PC-9 (cell line): ENCODE measurements around the gene SPRY2. TPM values are rescaled to one million over a fixed set of nuclear protein-coding genes. Genes with fewer than 3 reads are reported as not detected.

Experiments
- BruUV-seq: library from RNA; stranded (reverse); fragments of 400-500 nt; replicated peaks from 2 replicates; lab custom pipeline; 2021; lab: Mats Ljungman, UMichigan
- CTCF ChIA-PET: fragments of 300-600 bp; sonication (Branson Sonifier 250); formaldehyde crosslinking; loops from one replicate; lab custom pipeline; 2022; ENCODE audit warnings: antibody characterized with exemption; lab: Charles Lee
- POLR2A ChIA-PET: fragments of 300-600 bp; sonication (Branson Sonifier 250); formaldehyde crosslinking; loops from one replicate; lab custom pipeline; 2022; ENCODE audit warnings: antibody characterized with exemption; ENCODE audit not compliant: unreplicated experiment; lab: Charles Lee
- DNase-seq, 2 experiments: peaks; one replicate each; pipeline versions ENCODE4 v3.0.0 to v3.0.0-alpha.2; 2015 to 2022; ENCODE audit warnings: mixed read lengths in 1 of 2
- H2AFZ ChIP-seq: fragments of 200-600 bp; sonication (generic); 2 replicates; pipeline ENCODE4 v1.8.1; 2017; ENCODE audit warnings: antibody characterized with exemption
- H3F3A ChIP-seq: fragments of 200-600 bp; sonication (generic); 2 replicates; pipeline ENCODE4 v1.8.1; 2017; ENCODE audit warnings: antibody characterized with exemption, mild to moderate bottlenecking, low read depth; ENCODE audit not compliant: insufficient read depth
- H3K27ac ChIP-seq: fragments of 200-600 bp; sonication (generic); 2 replicates; pipeline ENCODE4 v1.6.1; 2016; ENCODE audit warnings: mixed run types
- H3K27me3 ChIP-seq: fragments of 200-600 bp; sonication (generic); 2 replicates; pipeline ENCODE4 v1.6.1; 2016; ENCODE audit warnings: low read depth, mixed run types; ENCODE audit not compliant: insufficient read depth
- H3K36me3 ChIP-seq: fragments of 200-600 bp; sonication (generic); 2 replicates; pipeline ENCODE4 v1.6.1; 2016; ENCODE audit warnings: low read depth, mixed run types
- H3K4me1 ChIP-seq: fragments of 200-600 bp; sonication (generic); replicated peaks from 2 replicates; pipeline ENCODE4 v1.6.1; 2016; ENCODE audit warnings: mixed run types; ENCODE audit not compliant: insufficient read depth
- H3K4me2 ChIP-seq: fragments of 200-600 bp; sonication (generic); 2 replicates; pipeline ENCODE4 v1.6.1; 2017; ENCODE audit warnings: mixed run types
- H3K4me3 ChIP-seq: fragments of 200-600 bp; sonication (generic); 2 replicates; pipeline ENCODE4 v1.6.1; 2016; ENCODE audit warnings: mixed run types
- H3K79me2 ChIP-seq: fragments of 200-600 bp; sonication (generic); 2 replicates; pipeline ENCODE4 v1.6.1; 2017; ENCODE audit warnings: low read depth, mixed run types
- H3K9me2 ChIP-seq: fragments of 200-600 bp; sonication (generic); 2 replicates; pipeline ENCODE4 v1.8.1; 2017; ENCODE audit warnings: mild to moderate bottlenecking; ENCODE audit not compliant: insufficient read depth
- H3K9me3 ChIP-seq: fragments of 200-600 bp; sonication (generic); 2 replicates; pipeline ENCODE4 v1.8.1; 2016; ENCODE audit warnings: low read depth; ENCODE audit not compliant: insufficient read depth
- H4K20me1 ChIP-seq: fragments of 200-600 bp; sonication (generic); 2 replicates; pipeline ENCODE4 v1.8.1; 2017; ENCODE audit not compliant: insufficient read depth
- EZH2 ChIP-seq: fragments of 200-600 bp; sonication (generic); IDR thresholded peaks from 2 replicates; pipeline ENCODE4 v1.8.0; 2017; ENCODE audit warnings: antibody characterized with exemption, low read depth
- intact Hi-C: fragments of 100-400 bp; cut with micrococcal nuclease; formaldehyde crosslinking; loops from one replicate; pipeline ENCODE4 v1.10.0; 2022; ENCODE audit not compliant: unreplicated experiment
- total RNA-seq: library from RNA; stranded (reverse); gene quantifications from 2 replicates; pipeline ENCODE4 v1.2.3, GENCODE V29; 2021
- TF ChIP-seq, protein P1 (sequence below): fragments of 200-600 bp; sonication (generic); conservative IDR thresholded peaks from 2 replicates; pipeline ENCODE4 v1.6.1; 2017; ENCODE audit warnings: mixed run types, antibody characterized with exemption, mild to moderate bottlenecking, moderate library complexity

SPRY2 gene
- total RNA-seq, 1 experiment from 2014 or later, result 13.4 TPM

DNA sequence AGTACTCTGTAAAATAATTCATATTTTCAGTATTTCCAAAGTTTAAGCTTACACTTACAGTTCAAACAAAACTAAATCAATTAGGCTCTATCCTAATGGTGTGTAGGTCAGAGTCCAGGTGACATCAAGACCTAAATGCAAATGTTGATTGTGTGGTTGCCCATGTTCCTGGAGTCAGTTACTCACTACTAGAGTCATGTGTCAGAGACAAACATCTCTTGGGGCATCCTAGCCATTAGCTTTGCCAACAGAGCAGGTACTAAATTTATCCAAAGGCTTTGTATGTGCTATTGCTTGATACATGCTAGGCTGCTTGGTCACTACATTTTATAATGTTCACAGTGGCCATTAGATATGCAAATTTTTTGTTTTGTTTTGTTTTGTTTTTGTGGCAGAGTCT is 11.7 kb downstream of the SPRY2 start:
- no peak overlapping the region for H3K27ac ChIP-seq
- no peaks in the 10 kb centered on the region for H3K36me3 ChIP-seq
- TF ChIP-seq EZH2, result no peak
- TF ChIP-seq, protein P1, sequence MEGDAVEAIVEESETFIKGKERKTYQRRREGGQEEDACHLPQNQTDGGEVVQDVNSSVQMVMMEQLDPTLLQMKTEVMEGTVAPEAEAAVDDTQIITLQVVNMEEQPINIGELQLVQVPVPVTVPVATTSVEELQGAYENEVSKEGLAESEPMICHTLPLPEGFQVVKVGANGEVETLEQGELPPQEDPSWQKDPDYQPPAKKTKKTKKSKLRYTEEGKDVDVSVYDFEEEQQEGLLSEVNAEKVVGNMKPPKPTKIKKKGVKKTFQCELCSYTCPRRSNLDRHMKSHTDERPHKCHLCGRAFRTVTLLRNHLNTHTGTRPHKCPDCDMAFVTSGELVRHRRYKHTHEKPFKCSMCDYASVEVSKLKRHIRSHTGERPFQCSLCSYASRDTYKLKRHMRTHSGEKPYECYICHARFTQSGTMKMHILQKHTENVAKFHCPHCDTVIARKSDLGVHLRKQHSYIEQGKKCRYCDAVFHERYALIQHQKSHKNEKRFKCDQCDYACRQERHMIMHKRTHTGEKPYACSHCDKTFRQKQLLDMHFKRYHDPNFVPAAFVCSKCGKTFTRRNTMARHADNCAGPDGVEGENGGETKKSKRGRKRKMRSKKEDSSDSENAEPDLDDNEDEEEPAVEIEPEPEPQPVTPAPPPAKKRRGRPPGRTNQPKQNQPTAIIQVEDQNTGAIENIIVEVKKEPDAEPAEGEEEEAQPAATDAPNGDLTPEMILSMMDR, result no peak
- BruUV-seq, result no TSS peak
- POLR2A ChIA-PET, result interaction anchor here (0.6 kb wide), 1 partner anchor 53 kb away, joined by 7 read pairs; no protein-coding TSS in a partner anchor
- intact Hi-C loops, result no loop called here
- H3K27me3 ChIP-seq, result no peaks in the 10 kb centered on the region
- no peaks in the 10 kb centered on the region for H3K79me2 ChIP-seq
- no peak overlapping the region for H3K4me2 ChIP-seq
- no peaks in the 10 kb centered on the region for H4K20me1 ChIP-seq
- H3K9me2 ChIP-seq, result no peaks in the 10 kb centered on the region
- H3F3A ChIP-seq, result no peaks in the 10 kb centered on the region; the same call in 1 of the 2 replicates
- H2AFZ ChIP-seq, result no peak overlapping the region
- no peak overlapping the region for H3K4me3 ChIP-seq
- no peaks in the 10 kb centered on the region for H3K9me3 ChIP-seq
- DNase-seq, result no peak
- CTCF ChIA-PET, result no interaction called here
- no peaks in the 10 kb centered on the region for H3K4me1 ChIP-seq

DNA sequence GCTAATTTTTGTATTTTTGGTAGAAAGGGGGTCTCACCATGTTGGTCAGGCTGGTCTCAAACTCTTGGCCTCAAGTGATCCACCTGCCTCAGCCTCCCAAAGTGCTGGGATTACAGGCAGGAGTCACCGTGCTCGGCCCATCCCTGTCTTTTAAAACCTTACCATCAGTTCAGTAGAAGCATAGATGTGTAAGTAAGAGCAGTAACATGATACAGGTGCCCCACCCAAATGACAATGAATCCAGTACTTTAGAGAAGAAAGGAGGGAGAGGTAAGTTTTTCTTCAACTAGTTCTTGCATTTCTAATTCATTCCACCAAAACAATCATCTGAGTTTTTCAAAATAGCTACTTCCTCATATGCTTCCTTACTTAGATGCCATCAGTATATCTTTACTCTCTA is 21.9 kb downstream of the SPRY2 start:
- H4K20me1 ChIP-seq, result no peaks in the 10 kb centered on the region
- ChIA-PET POLR2A (no interaction called here), CTCF (no interaction called here)
- TF ChIP-seq, protein P1, result no peak
- no peak for TF ChIP-seq EZH2
- BruUV-seq, result no TSS peak
- H3K27ac ChIP-seq, result no peak overlapping the region
- intact Hi-C loops, result no loop called here
- H3K79me2 ChIP-seq, result no peaks in the 10 kb centered on the region
- no peaks in the 10 kb centered on the region for H3K27me3 ChIP-seq
- no peaks in the 10 kb centered on the region for H3F3A ChIP-seq
- no peak overlapping the region for H3K4me2 ChIP-seq
- no peaks in the 10 kb centered on the region for H3K9me2 ChIP-seq
- no peaks in the 10 kb centered on the region for H3K36me3 ChIP-seq
- H3K9me3 ChIP-seq, result no peaks in the 10 kb centered on the region
- no peak overlapping the region for H3K4me3 ChIP-seq
- H2AFZ ChIP-seq, result no peak overlapping the region
- no peaks in the 10 kb centered on the region for H3K4me1 ChIP-seq
- DNase-seq, result no peak

DNA sequence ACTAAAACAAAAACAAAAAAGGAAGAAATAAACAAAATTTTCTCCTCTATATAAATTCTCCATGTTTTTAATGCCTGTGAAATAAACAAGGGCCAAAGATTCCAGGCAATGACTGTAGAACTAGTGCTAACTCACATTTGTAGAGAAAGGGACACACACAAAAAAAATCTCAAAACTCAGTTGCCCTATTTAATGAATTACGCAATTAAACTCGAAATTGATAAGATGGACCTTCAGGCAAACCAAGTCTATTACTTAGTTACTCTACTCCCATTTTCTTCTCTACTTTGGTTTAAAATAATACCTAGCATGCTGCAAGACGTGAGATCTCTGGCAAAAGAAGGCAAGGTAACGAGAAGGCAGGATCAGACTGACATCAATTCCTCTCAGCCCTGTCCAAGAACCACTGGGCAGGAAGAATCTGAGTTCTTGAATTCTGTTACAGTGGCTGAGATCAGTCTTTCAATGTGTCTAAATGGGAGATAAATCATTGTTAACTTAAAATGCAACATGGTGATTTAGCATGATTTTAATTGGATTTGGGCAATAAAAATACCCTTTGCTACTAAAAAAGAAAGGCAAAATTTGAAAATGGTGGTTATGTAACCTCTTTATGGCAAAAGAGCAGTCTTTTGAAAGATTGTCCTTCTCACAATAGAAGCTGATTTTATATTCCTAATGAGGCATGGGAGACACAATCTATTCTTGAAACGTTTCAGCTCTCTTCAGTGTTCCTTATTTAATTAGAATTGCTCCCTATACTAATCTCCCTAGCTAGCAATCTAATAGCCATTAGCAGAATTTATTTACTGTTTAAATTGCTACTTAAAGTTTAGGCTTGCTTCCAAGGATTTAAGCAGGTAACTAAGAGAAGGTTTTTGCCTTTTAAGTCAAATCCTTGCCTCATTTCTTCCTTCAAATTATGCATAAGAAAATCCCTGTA is 25.9 kb downstream of the SPRY2 start:
- Histone ChIP-seq H3K9me2 (no peaks in the 10 kb centered on the region), H4K20me1 (no peaks in the 10 kb centered on the region), H3K4me1 (no peaks in the 10 kb centered on the region), H3K79me2 (no peaks in the 10 kb centered on the region), H3K27me3 (no peaks in the 10 kb centered on the region), H3K9me3 (no peaks in the 10 kb centered on the region), H3K36me3 (no peaks in the 10 kb centered on the region), H3K4me3 (no peak overlapping the region), H3F3A (no peaks in the 10 kb centered on the region), H3K4me2 (no peak overlapping the region), H3K27ac (no peak overlapping the region), H2AFZ (no peak overlapping the region)
- BruUV-seq, result no TSS peak
- DNase-seq, result no peak
- CTCF ChIA-PET, result no interaction called here
- POLR2A ChIA-PET, result no interaction called here
- intact Hi-C loops, result no loop called here
- TF ChIP-seq, protein P1, result no peak
- no peak for TF ChIP-seq EZH2
